HFF-Myc (cell line): ENCODE measurements around the gene OR51M1.
"Not testable (repeated sequence)": the region's sequence is repeated elsewhere in the genome, so short reads cannot be mapped to it uniquely, and the experiment has no call there.

Source experiments
- DNase-seq: peaks from one replicate; pipeline ENCODE4 v3.0.0-alpha.2; 2011; ENCODE audit warnings: low read depth; ENCODE audit errors: extremely low read depth
- H3K4me3 ChIP-seq: replicated peaks from 2 replicates; pipeline ENCODE4 v1.5.1; 2011; ENCODE audit warnings: low read depth, mild to moderate bottlenecking, control low read depth, low read length
- CTCF ChIP-seq: IDR thresholded peaks from 2 replicates; pipeline ENCODE4 v1.5.1; 2012; ENCODE audit warnings: mild to moderate bottlenecking, low read depth, low read length, control low read depth; ENCODE audit errors: missing control alignments

Gene OR51M1

GRCh38 chr11:5348551-5349194, 34.9 kb upstream of the OR51M1 start:
- TF ChIP-seq CTCF = no peak
- no peak overlapping the region for H3K4me3 ChIP-seq
- no peak for DNase-seq

- no peak for DNase-seq
- TF ChIP-seq CTCF = no peak
- no peak overlapping the region for H3K4me3 ChIP-seq
These were observed 34.1 kb upstream of the OR51M1 start for GRCh38 chr11:5349550-5349949.

GRCh38 chr11:5351208-5351607, 32.4 kb upstream of the OR51M1 start, which contains the start of gene OR51B6:
TSS of gene OR51B6 (plus strand) at chr11:5351508. CDS start at chr11:5351508, 0 bp downstream.
- no peak for DNase-seq
- H3K4me3 ChIP-seq = no peak within 1 kb of the TSS
- TF ChIP-seq CTCF = no peak

GRCh38 chr11:5356031-5356430, 27.6 kb upstream of the OR51M1 start:
- not testable (repeated sequence) for DNase-seq, H3K4me3 ChIP-seq

GRCh38 chr11:5362017-5362625, 21.5 kb upstream of the OR51M1 start:
- no peak for TF ChIP-seq CTCF
- H3K4me3 ChIP-seq = no peak overlapping the region
- no peak for DNase-seq

- no peak for TF ChIP-seq CTCF
- no peak for DNase-seq
- H3K4me3 ChIP-seq = no peak overlapping the region
These were observed 19.9 kb upstream of the OR51M1 start for GRCh38 chr11:5363679-5364078.

GRCh38 chr11:5364214-5364613, 19.4 kb upstream of the OR51M1 start:
- no peak for DNase-seq
- no peak for TF ChIP-seq CTCF
- H3K4me3 ChIP-seq = no peak overlapping the region

- H3K4me3 ChIP-seq, DNase-seq: not testable (repeated sequence)
These were observed 17.2 kb upstream of the OR51M1 start for GRCh38 chr11:5366365-5366764.
